HFF-Myc (cell line): Measurements from ENCODE around the gene PRAC1.

Source experiments
- DNase-seq: peaks from one replicate; pipeline ENCODE4 v3.0.0-alpha.2; 2011; ENCODE audit warnings: low read depth; ENCODE audit errors: extremely low read depth
- H3K4me3 ChIP-seq: replicated peaks from 2 replicates; pipeline ENCODE4 v1.5.1; 2011; ENCODE audit warnings: low read depth, mild to moderate bottlenecking, control low read depth, low read length
- CTCF ChIP-seq: IDR thresholded peaks from 2 replicates; pipeline ENCODE4 v1.5.1; 2012; ENCODE audit warnings: mild to moderate bottlenecking, low read depth, low read length, control low read depth; ENCODE audit errors: missing control alignments

Gene PRAC1

GRCh38 chr17:48722201-48722907 lies at the start of gene PRAC1:
Gene PRAC1, minus strand, starts transcription at chr17:48722518. Its CDS starts 126 bp downstream, at chr17:48722392.
- DNase-seq: no peak
- H3K4me3 ChIP-seq: 0 out of 2 replicates have a peak within 1 kb of the TSS, but pooled peaks have one; percentile 3

GRCh38 chr17:48770954-48771353 lies 48.6 kb upstream of the PRAC1 start:
- no peak for DNase-seq
- H3K4me3 ChIP-seq: no peak overlapping the region
- TF ChIP-seq CTCF: no peak

More at GRCh38 chr17:48722201-48722907, at the start of gene PRAC1:
- TF ChIP-seq CTCF: no peak

GRCh38 chr17:48769009-48769675 lies 46.8 kb upstream of the PRAC1 start:
- no peak for DNase-seq
- no peak overlapping the region for H3K4me3 ChIP-seq
- TF ChIP-seq CTCF: no peak

GRCh38 chr17:48767263-48767774 lies 45.0 kb upstream of the PRAC1 start:
- no peak for TF ChIP-seq CTCF
- H3K4me3 ChIP-seq: no peak overlapping the region
- no peak for DNase-seq

GRCh38 chr17:48761114-48761513 lies 38.8 kb upstream of the PRAC1 start:
- TF ChIP-seq CTCF: no peak

GRCh38 chr17:48760411-48760810 lies 38.1 kb upstream of the PRAC1 start:
- DNase-seq: no peak

More at GRCh38 chr17:48761114-48761513, 38.8 kb upstream of the PRAC1 start:
- no peak for DNase-seq
- no peak overlapping the region for H3K4me3 ChIP-seq

More at GRCh38 chr17:48760411-48760810, 38.1 kb upstream of the PRAC1 start:
- no peak overlapping the region for H3K4me3 ChIP-seq
- no peak for TF ChIP-seq CTCF
